Measurements from ENCODE around the gene MDC1.

Gene MDC1

DNA sequence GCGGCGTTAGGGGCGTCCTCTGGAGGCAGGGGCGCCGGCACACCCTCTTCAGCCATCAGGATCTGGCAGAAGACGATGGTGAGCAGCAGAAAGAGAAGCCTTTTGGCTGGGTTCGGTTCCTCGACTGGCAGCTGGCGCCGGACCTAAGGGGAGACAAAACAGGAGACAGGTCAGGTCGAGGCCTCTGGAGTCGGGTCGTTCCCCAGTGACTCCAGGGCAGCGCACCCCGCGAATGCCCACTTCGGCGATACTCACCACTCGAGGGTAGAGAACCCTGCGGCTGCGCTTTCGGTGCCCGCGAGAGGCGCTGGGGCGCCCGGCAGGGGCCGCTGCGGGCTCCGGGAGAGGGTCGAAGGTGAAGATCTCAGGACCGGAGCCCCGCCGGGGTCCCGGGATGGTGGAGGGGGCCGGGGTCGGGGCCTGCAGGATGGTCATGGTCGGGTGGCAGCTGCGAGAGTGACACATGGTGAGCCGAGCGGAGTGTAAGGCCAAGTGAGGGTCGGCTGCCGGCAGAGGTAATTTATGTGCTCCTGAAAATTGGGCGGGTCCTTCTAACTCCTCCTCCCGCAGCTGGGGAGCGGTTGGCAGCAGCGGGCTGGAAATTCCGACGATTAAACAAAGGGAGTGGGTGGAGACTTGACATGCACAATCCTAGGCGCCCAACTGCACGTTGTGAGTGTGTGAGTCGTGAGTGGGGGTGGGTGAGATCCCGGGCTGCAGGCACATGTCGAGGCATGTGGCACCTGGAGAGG, 27.1 kb upstream of the MDC1 start, which contains the start of gene IER3 (continued):
- peak; percentile 58 for TF ChIP-seq KLF1 (tag by site-specific recombination; IDR thresholded peaks at IDR 0.05)
- TF ChIP-seq ZNF670 (tag by site-specific recombination; IDR thresholded peaks at IDR 0.05; ENCODE audit: low read depth): no peak
- no peak for TF ChIP-seq ZNF221 (tag by site-specific recombination; IDR thresholded peaks at IDR 0.05; ENCODE audit: borderline replicate concordance)
- no peak for TF ChIP-seq ZNF24 (tag by site-specific recombination; IDR thresholded peaks at IDR 0.05)
- TF ChIP-seq ZNF335 (tag by site-specific recombination; conservative IDR thresholded peaks at IDR 0.05): peak; percentile 96
- TF ChIP-seq ZNF133 (tag by site-specific recombination; IDR thresholded peaks at IDR 0.05): no peak
- peak; percentile 59; the same call in 1 of the 2 replicates for TF ChIP-seq ZSCAN23 (tag by site-specific recombination; IDR thresholded peaks at IDR 0.05)
- no peak for TF ChIP-seq ZNF155 (tag by site-specific recombination; IDR thresholded peaks at IDR 0.05)
- TF ChIP-seq, protein P1, sequence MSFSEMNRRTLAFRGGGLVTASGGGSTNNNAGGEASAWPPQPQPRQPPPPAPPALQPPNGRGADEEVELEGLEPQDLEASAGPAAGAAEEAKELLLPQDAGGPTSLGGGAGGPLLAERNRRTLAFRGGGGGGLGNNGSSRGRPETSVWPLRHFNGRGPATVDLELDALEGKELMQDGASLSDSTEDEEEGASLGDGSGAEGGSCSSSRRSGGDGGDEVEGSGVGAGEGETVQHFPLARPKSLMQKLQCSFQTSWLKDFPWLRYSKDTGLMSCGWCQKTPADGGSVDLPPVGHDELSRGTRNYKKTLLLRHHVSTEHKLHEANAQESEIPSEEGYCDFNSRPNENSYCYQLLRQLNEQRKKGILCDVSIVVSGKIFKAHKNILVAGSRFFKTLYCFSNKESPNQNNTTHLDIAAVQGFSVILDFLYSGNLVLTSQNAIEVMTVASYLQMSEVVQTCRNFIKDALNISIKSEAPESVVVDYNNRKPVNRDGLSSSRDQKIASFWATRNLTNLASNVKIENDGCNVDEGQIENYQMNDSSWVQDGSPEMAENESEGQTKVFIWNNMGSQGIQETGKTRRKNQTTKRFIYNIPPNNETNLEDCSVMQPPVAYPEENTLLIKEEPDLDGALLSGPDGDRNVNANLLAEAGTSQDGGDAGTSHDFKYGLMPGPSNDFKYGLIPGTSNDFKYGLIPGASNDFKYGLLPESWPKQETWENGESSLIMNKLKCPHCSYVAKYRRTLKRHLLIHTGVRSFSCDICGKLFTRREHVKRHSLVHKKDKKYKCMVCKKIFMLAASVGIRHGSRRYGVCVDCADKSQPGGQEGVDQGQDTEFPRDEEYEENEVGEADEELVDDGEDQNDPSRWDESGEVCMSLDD (tag by site-specific recombination; IDR thresholded peaks at IDR 0.05): peak; percentile 38; the same call in 1 of the 2 replicates
- TF ChIP-seq, protein P2, sequence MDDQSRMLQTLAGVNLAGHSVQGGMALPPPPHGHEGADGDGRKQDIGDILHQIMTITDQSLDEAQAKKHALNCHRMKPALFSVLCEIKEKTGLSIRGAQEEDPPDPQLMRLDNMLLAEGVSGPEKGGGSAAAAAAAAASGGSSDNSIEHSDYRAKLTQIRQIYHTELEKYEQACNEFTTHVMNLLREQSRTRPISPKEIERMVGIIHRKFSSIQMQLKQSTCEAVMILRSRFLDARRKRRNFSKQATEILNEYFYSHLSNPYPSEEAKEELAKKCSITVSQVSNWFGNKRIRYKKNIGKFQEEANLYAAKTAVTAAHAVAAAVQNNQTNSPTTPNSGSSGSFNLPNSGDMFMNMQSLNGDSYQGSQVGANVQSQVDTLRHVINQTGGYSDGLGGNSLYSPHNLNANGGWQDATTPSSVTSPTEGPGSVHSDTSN (CRISPR knock-in tag; IDR thresholded peaks at IDR 0.05): peak; percentile 56; the same call in 1 of the 2 replicates
- peak; percentile 49 for TF ChIP-seq ZNF660 (tag by site-specific recombination; IDR thresholded peaks at IDR 0.05)
- no peak for TF ChIP-seq ZNF175 (tag by site-specific recombination; IDR thresholded peaks at IDR 0.05)
- TF ChIP-seq, protein P3, sequence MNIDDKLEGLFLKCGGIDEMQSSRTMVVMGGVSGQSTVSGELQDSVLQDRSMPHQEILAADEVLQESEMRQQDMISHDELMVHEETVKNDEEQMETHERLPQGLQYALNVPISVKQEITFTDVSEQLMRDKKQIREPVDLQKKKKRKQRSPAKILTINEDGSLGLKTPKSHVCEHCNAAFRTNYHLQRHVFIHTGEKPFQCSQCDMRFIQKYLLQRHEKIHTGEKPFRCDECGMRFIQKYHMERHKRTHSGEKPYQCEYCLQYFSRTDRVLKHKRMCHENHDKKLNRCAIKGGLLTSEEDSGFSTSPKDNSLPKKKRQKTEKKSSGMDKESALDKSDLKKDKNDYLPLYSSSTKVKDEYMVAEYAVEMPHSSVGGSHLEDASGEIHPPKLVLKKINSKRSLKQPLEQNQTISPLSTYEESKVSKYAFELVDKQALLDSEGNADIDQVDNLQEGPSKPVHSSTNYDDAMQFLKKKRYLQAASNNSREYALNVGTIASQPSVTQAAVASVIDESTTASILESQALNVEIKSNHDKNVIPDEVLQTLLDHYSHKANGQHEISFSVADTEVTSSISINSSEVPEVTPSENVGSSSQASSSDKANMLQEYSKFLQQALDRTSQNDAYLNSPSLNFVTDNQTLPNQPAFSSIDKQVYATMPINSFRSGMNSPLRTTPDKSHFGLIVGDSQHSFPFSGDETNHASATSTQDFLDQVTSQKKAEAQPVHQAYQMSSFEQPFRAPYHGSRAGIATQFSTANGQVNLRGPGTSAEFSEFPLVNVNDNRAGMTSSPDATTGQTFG (tag by site-specific recombination; IDR thresholded peaks at IDR 0.05; ENCODE audit: borderline replicate concordance): no peak
- peak; percentile 81 for TF ChIP-seq BCL11B (tag by site-specific recombination; IDR thresholded peaks at IDR 0.05; ENCODE audit: low read depth)
- TF ChIP-seq GLIS1 (tag by site-specific recombination; IDR thresholded peaks at IDR 0.05): peak; percentile 85
- TF ChIP-seq IKZF3 (tag by site-specific recombination; IDR thresholded peaks at IDR 0.05): peak; percentile 47
- peak; percentile 15; the same call in 1 of the 2 replicates for TF ChIP-seq ZNF623 (tag by site-specific recombination; IDR thresholded peaks at IDR 0.05)
- TF ChIP-seq ZNF157 (tag by site-specific recombination; IDR thresholded peaks at IDR 0.05): 0 out of 2 replicates have a peak, but pooled peaks have one; percentile 28
- TF ChIP-seq ZNF174 (tag by site-specific recombination; IDR thresholded peaks at IDR 0.05): no peak
- peak; percentile 69 for TF ChIP-seq WT1 (tag by site-specific recombination; IDR thresholded peaks at IDR 0.05)
- peak; percentile 38 for TF ChIP-seq ZNF394 (tag by site-specific recombination; IDR thresholded peaks at IDR 0.05; ENCODE audit: borderline replicate concordance)
- TF ChIP-seq, protein P4, sequence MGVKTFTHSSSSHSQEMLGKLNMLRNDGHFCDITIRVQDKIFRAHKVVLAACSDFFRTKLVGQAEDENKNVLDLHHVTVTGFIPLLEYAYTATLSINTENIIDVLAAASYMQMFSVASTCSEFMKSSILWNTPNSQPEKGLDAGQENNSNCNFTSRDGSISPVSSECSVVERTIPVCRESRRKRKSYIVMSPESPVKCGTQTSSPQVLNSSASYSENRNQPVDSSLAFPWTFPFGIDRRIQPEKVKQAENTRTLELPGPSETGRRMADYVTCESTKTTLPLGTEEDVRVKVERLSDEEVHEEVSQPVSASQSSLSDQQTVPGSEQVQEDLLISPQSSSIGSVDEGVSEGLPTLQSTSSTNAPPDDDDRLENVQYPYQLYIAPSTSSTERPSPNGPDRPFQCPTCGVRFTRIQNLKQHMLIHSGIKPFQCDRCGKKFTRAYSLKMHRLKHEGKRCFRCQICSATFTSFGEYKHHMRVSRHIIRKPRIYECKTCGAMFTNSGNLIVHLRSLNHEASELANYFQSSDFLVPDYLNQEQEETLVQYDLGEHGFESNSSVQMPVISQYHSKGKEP (tag by site-specific recombination; IDR thresholded peaks at IDR 0.05): no peak
- TF ChIP-seq, protein P5, sequence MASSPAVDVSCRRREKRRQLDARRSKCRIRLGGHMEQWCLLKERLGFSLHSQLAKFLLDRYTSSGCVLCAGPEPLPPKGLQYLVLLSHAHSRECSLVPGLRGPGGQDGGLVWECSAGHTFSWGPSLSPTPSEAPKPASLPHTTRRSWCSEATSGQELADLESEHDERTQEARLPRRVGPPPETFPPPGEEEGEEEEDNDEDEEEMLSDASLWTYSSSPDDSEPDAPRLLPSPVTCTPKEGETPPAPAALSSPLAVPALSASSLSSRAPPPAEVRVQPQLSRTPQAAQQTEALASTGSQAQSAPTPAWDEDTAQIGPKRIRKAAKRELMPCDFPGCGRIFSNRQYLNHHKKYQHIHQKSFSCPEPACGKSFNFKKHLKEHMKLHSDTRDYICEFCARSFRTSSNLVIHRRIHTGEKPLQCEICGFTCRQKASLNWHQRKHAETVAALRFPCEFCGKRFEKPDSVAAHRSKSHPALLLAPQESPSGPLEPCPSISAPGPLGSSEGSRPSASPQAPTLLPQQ (tag by site-specific recombination; IDR thresholded peaks at IDR 0.05): peak; percentile 69
- no peak for TF ChIP-seq PRDM1 (tag by site-specific recombination; IDR thresholded peaks at IDR 0.05)
- peak; percentile 46; the same call in 1 of the 2 replicates for TF ChIP-seq KLF16 (tag by site-specific recombination; IDR thresholded peaks at IDR 0.05)
- no peak for TF ChIP-seq REPIN1 (tag by site-specific recombination; IDR thresholded peaks at IDR 0.05; ENCODE audit: low read depth)
- TF ChIP-seq, protein P6, sequence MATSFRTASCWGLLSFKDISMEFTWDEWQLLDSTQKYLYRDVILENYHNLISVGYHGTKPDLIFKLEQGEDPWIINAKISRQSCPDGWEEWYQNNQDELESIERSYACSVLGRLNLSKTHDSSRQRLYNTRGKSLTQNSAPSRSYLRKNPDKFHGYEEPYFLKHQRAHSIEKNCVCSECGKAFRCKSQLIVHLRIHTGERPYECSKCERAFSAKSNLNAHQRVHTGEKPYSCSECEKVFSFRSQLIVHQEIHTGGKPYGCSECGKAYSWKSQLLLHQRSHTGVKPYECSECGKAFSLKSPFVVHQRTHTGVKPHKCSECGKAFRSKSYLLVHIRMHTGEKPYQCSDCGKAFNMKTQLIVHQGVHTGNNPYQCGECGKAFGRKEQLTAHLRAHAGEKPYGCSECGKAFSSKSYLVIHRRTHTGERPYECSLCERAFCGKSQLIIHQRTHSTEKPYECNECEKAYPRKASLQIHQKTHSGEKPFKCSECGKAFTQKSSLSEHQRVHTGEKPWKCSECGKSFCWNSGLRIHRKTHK (tag by site-specific recombination; IDR thresholded peaks at IDR 0.05): no peak
- no peak for TF ChIP-seq ZNF776 (tag by site-specific recombination; IDR thresholded peaks at IDR 0.05; ENCODE audit: borderline replicate concordance)
